ENCODE measurements around the gene TMEM270. TPM values are rescaled to one million over a fixed set of nuclear protein-coding genes. Genes with fewer than 3 reads are reported as not detected.

The TMEM270 gene
- total and polyA plus RNA-seq, 2 of the 8 experiments (the other 6 are each of a cell fraction or from before 2014, with no cell fraction given): 0.26 TPM; not detected in 1

GRCh38 chr7:73870041-73870492, 9.1 kb downstream of the TMEM270 start:
- POLR2A ChIA-PET (ENCODE audit: partially characterized antibody): interaction anchor here (0.6 to 1.1 kb wide), 3 partner anchors 140 to 531 kb away, joined by 3 to 4 read pairs (median 3); no protein-coding TSS in a partner anchor
- TF ChIP-seq KDM1A (IDR thresholded peaks at IDR 0.05; ENCODE audit: borderline replicate concordance, low read length): no peak
- TF ChIP-seq SP2 (IDR thresholded peaks at IDR 0.05; ENCODE audit: low read length): no peak
- no peak for TF ChIP-seq POLR2AphosphoS5 (IDR thresholded peaks at IDR 0.05; ENCODE audit: low read depth, low read length)
- no peak for TF ChIP-seq BCL11A (IDR thresholded peaks at IDR 0.05; ENCODE audit: low read depth in 2 of 2, low read length in 2 of 2)
- TF ChIP-seq, protein P1, sequence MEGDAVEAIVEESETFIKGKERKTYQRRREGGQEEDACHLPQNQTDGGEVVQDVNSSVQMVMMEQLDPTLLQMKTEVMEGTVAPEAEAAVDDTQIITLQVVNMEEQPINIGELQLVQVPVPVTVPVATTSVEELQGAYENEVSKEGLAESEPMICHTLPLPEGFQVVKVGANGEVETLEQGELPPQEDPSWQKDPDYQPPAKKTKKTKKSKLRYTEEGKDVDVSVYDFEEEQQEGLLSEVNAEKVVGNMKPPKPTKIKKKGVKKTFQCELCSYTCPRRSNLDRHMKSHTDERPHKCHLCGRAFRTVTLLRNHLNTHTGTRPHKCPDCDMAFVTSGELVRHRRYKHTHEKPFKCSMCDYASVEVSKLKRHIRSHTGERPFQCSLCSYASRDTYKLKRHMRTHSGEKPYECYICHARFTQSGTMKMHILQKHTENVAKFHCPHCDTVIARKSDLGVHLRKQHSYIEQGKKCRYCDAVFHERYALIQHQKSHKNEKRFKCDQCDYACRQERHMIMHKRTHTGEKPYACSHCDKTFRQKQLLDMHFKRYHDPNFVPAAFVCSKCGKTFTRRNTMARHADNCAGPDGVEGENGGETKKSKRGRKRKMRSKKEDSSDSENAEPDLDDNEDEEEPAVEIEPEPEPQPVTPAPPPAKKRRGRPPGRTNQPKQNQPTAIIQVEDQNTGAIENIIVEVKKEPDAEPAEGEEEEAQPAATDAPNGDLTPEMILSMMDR (IDR thresholded peaks at IDR 0.05; ENCODE audit: control extremely low read depth in 1 of 3, insufficient read depth in 1 of 3, low read depth in 1 of 3, low read length in 3 of 3): no peak

More at GRCh38 chr7:73870041-73870492, 9.1 kb downstream of the TMEM270 start:
- peak overlapping the region; percentile 73 for H4K91ac ChIP-seq (replicated peaks; ENCODE audit: insufficient read length, low read length)
- no peak overlapping the region for H3K9ac ChIP-seq (replicated peaks in 1 of 4; ENCODE audit: extremely low read depth in 1 of 4, low read depth in 3 of 4, low read length in 3 of 4)
- FAIRE-seq: no peak
- H3K4me2 ChIP-seq (ENCODE audit: insufficient read depth in 1 of 2, low read depth in 2 of 2, low read length in 2 of 2): no peak overlapping the region; a peak in 1 of 4 replicates
- no peak overlapping the region for H3K23ac ChIP-seq (ENCODE audit: insufficient read length)
- H2BK20ac ChIP-seq (ENCODE audit: low read length): no peak overlapping the region
- H3K56ac ChIP-seq (replicated peaks; ENCODE audit: insufficient read length, low read depth, low read length): no peak overlapping the region
- no peaks in the 10 kb centered on the region for H3K79me2 ChIP-seq (ENCODE audit: control insufficient read depth in 1 of 2, insufficient read depth in 2 of 2, low read length in 2 of 2)
- H2AFZ ChIP-seq (ENCODE audit: low read length): peak overlapping the region; percentile 91; the same call in 1 of the 2 replicates
- H3K36me3 ChIP-seq (ENCODE audit: control insufficient read depth in 2 of 4, insufficient read depth in 4 of 4, low read length in 3 of 4): no peaks in the 10 kb centered on the region
- peak overlapping the region; percentile 77; the same call in 1 of the 2 replicates for H2BK12ac ChIP-seq (ENCODE audit: low read depth, low read length)
- peak overlapping the region; percentile 57; the same call in 1 of the 2 replicates for H4K8ac ChIP-seq (ENCODE audit: extremely low read depth, insufficient read depth, low read length)
- no peaks in the 10 kb centered on the region for H3K9me3 ChIP-seq (ENCODE audit: insufficient read depth in 2 of 2, low read depth in 1 of 2, low read length in 1 of 2)
- no peak overlapping the region for H3K4me3 ChIP-seq (ENCODE audit: extremely low read depth in 1 of 4, insufficient read depth in 2 of 4, low read depth in 3 of 4, low read length in 4 of 4)
- H3K23me2 ChIP-seq (ENCODE audit: low read depth, low read length): peaks cover 12% of the 10 kb centered on the region; the same call in 1 of the 2 replicates
- peak overlapping the region; percentile 97; the same call in 1 of the 2 replicates for H2BK15ac ChIP-seq (ENCODE audit: low read length)
- peak in 1 of 2 experiments; percentile 62 for DNase-seq (ENCODE audit: low read depth in 1 of 2, low spot score in 2 of 2)
- no peaks in the 10 kb centered on the region for H3K27me3 ChIP-seq (replicated peaks in 1 of 4; ENCODE audit: control insufficient read depth in 3 of 4, extremely low read depth in 1 of 4, insufficient read depth in 3 of 4, low read length in 3 of 4)
- no peak overlapping the region for H3K14ac ChIP-seq (ENCODE audit: insufficient read length)
- H2BK5ac ChIP-seq (ENCODE audit: low read depth, low read length): peak overlapping the region; percentile 66; the same call in 1 of the 2 replicates
- peaks cover 3 to 21% (median 14%) of the 10 kb centered on the region in 4 experiments for H3K4me1 ChIP-seq (replicated peaks in 1 of 4; ENCODE audit: control insufficient read depth in 3 of 4, insufficient read depth in 4 of 4, low read length in 3 of 4)
- H2BK120ac ChIP-seq (replicated peaks; ENCODE audit: low read depth, low read length): no peak overlapping the region
- H3K27ac ChIP-seq (ENCODE audit: low read depth, low read length): no peak overlapping the region
- peak overlapping the region; percentile 94 for H3K4ac ChIP-seq (replicated peaks; ENCODE audit: insufficient read length, low read depth, low read length)
- peaks cover 0 to 1% of the 10 kb centered on the region in 2 experiments for H4K20me1 ChIP-seq (replicated peaks in 1 of 2; ENCODE audit: control insufficient read depth in 1 of 2, insufficient read depth in 2 of 2, low read length in 2 of 2)
- H3K18ac ChIP-seq (ENCODE audit: extremely low read depth, low read length): peak overlapping the region; percentile 60; the same call in 1 of the 2 replicates
- H4K5ac ChIP-seq (ENCODE audit: insufficient read length, low read depth, low read length): peak overlapping the region; percentile 5
- no peaks in the 10 kb centered on the region for H3K79me1 ChIP-seq (ENCODE audit: low read depth, low read length)
- 79% methylated on average over 15 of the region's 15 CpGs; no CpG with 5 or more reads in 1 of the 2 experiments for WGBS, 2 experiments (ENCODE audit: extremely low coverage in 1 of 2, insufficient coverage in 1 of 2, insufficient read length in 1 of 2, insufficient replicate concordance in 2 of 2, low coverage in 1 of 2, low lambda C conversion rate in 2 of 2, missing lambda C conversion rate in 1 of 2)
- CTCF ChIA-PET (ENCODE audit: partially characterized antibody): interaction anchor here (0.6 to 1.6 kb wide), 11 partner anchors 11 to 239 kb away, joined by 3 to 10 read pairs (median 3); no protein-coding TSS in a partner anchor
- no peak overlapping the region for H2AK5ac ChIP-seq (ENCODE audit: low read depth, low read length)
